IMR-90 (cell line): ENCODE measurements around the gene PPP1R10. TPM values are rescaled to one million over a fixed set of nuclear protein-coding genes. Genes with fewer than 3 reads are reported as not detected.

Source experiments
- ATAC-seq: fragments of 200-7000 bp; cut with Tn5 transposase; 2 replicates; pipeline ENCODE4 v1.9.1; 2020; ENCODE audit warnings: low read depth, mild to moderate bottlenecking, moderate library complexity
- BruUV-seq: library from RNA; stranded (reverse); fragments of 400-500 nt; replicated peaks from 2 replicates; lab custom pipeline; 2021; lab: Mats Ljungman, UMichigan
- CTCF ChIA-PET: fragments of 300-600 bp; formaldehyde crosslinking; extraction: SDS; loops from one replicate; lab custom pipeline; 2021; ENCODE audit warnings: antibody characterized with exemption; lab: Yijun Ruan, JAX
- POLR2A ChIA-PET: fragments of 300-600 bp; sonication (Branson Sonifier 250); formaldehyde crosslinking; loops from one replicate; lab custom pipeline; 2022; ENCODE audit warnings: antibody characterized with exemption; ENCODE audit not compliant: unreplicated experiment; lab: Charles Lee
- DNase-seq: peaks from one replicate; pipeline ENCODE4 v3.0.0; 2013
- H2AFZ ChIP-seq: replicated peaks from 2 replicates; pipeline ENCODE3; 2013; ENCODE audit warnings: low read length, mild to moderate bottlenecking; ENCODE audit not compliant: poor library complexity
- H2AK5ac ChIP-seq: 2 replicates; pipeline ENCODE4 v1.6.1; 2013; ENCODE audit warnings: low read depth, low read length, inconsistent platforms
- H2AK9ac ChIP-seq: replicated peaks from 2 replicates; pipeline ENCODE3; 2013; ENCODE audit warnings: mild to moderate bottlenecking, low read depth, low read length, moderate library complexity; ENCODE audit not compliant: poor library complexity
- H2BK120ac ChIP-seq: 2 replicates; pipeline ENCODE4 v1.6.1; 2013; ENCODE audit warnings: low read depth, low read length, inconsistent platforms
- H2BK15ac ChIP-seq: 3 replicates; pipeline ENCODE4 v1.6.1; 2013; ENCODE audit warnings: low read depth, low read length, inconsistent platforms
- H2BK20ac ChIP-seq: 2 replicates; pipeline ENCODE4 v1.6.1; 2013; ENCODE audit warnings: low read depth, mild to moderate bottlenecking, inconsistent platforms, low read length, moderate library complexity
- H2BK5ac ChIP-seq: 2 replicates; pipeline ENCODE4 v1.6.1; 2013; ENCODE audit warnings: mild to moderate bottlenecking, low read depth, low read length, inconsistent platforms; ENCODE audit not compliant: poor library complexity, severe bottlenecking
- H3K14ac ChIP-seq: replicated peaks from 2 replicates; pipeline ENCODE4 v1.6.1; 2013; ENCODE audit warnings: low read depth, low read length, inconsistent platforms
- H3K18ac ChIP-seq: 2 replicates; pipeline ENCODE4 v1.6.1; 2013; ENCODE audit warnings: low read depth, low read length, control low read depth
- H3K23ac ChIP-seq: 2 replicates; pipeline ENCODE4 v1.6.1; 2013; ENCODE audit warnings: low read depth, low read length, inconsistent platforms
- H3K27ac ChIP-seq: 2 replicates; pipeline ENCODE4 v1.5.1; 2013; ENCODE audit warnings: mild to moderate bottlenecking, control low read depth, low read length; ENCODE audit not compliant: insufficient read depth
- H3K27me3 ChIP-seq: 2 replicates; pipeline ENCODE4 v1.6.1; 2013; ENCODE audit warnings: low read length; ENCODE audit not compliant: control insufficient read depth, insufficient read depth
- H3K36me3 ChIP-seq: 2 replicates; pipeline ENCODE4 v1.6.1; 2013; ENCODE audit warnings: low read length, mixed read lengths; ENCODE audit not compliant: control insufficient read depth, insufficient read depth
- H3K4ac ChIP-seq: 2 replicates; pipeline ENCODE4 v1.6.1; 2013; ENCODE audit warnings: low read depth, low read length, inconsistent platforms
- H3K4me1 ChIP-seq: 2 replicates; pipeline ENCODE4 v1.6.1; 2013; ENCODE audit warnings: low read length, mixed read lengths; ENCODE audit not compliant: control insufficient read depth, insufficient read depth
- H3K4me2 ChIP-seq: 2 replicates; pipeline ENCODE4 v1.6.1; 2013; ENCODE audit warnings: low read depth, mild to moderate bottlenecking, control low read depth, low read length, moderate library complexity
- H3K4me3 ChIP-seq: 2 replicates; pipeline ENCODE4 v1.5.1; 2013; ENCODE audit warnings: low read depth, mild to moderate bottlenecking, control low read depth, low read length, moderate library complexity; ENCODE audit not compliant: insufficient read depth
- H3K56ac ChIP-seq: 2 replicates; pipeline ENCODE4 v1.6.1; 2013; ENCODE audit warnings: low read length, inconsistent platforms; ENCODE audit not compliant: insufficient read depth; ENCODE audit errors: extremely low read depth
- H3K79me1 ChIP-seq, 2 experiments: 2 replicates each; pipeline ENCODE4 v1.6.1; 2013; ENCODE audit warnings: low read length in 2 of 2, inconsistent platforms in 1 of 2, low read depth in 1 of 2
- H3K9ac ChIP-seq: 2 replicates; pipeline ENCODE4 v1.6.1; 2013; ENCODE audit warnings: low read depth, low read length, control low read depth
- H3K9me1 ChIP-seq: 2 replicates; pipeline ENCODE4 v1.6.1; 2013; ENCODE audit warnings: low read length, inconsistent platforms; ENCODE audit not compliant: insufficient read depth
- H3K9me3 ChIP-seq: 2 replicates; pipeline ENCODE4 v1.6.1; 2013; ENCODE audit warnings: low read length; ENCODE audit not compliant: control insufficient read depth, insufficient read depth
- H4K20me1 ChIP-seq: 2 replicates; pipeline ENCODE4 v1.6.1; 2013; ENCODE audit warnings: low read length, inconsistent platforms; ENCODE audit not compliant: insufficient read depth
- H4K5ac ChIP-seq: 2 replicates; pipeline ENCODE4 v1.6.1; 2013; ENCODE audit warnings: mild to moderate bottlenecking, low read depth, low read length, control low read depth
- H4K8ac ChIP-seq, 2 experiments: 2 replicates each; pipeline ENCODE4 v1.6.1; 2013; ENCODE audit warnings: low read depth in 2 of 2, low read length in 2 of 2, control low read depth in 1 of 2, inconsistent platforms in 1 of 2
- H4K91ac ChIP-seq: 2 replicates; pipeline ENCODE4 v1.6.1; 2013; ENCODE audit warnings: low read depth, low read length, inconsistent platforms; ENCODE audit not compliant: insufficient read depth
- ELK1 ChIP-seq: fragments of 150-350 bp; IDR thresholded peaks from 2 replicates; pipeline ENCODE4 v1.6.1; 2016; ENCODE audit warnings: low read depth, mild to moderate bottlenecking, low read length, moderate library complexity, borderline replicate concordance
- MAFK ChIP-seq: IDR thresholded peaks from 2 replicates; pipeline ENCODE4 v1.6.1; 2012; ENCODE audit warnings: low read depth, low read length, improper control_type of control experiment
- MXI1 ChIP-seq: IDR thresholded peaks from 2 replicates; pipeline ENCODE4 v1.6.1; 2012; ENCODE audit warnings: low read depth, mild to moderate bottlenecking, low read length, moderate library complexity, borderline replicate concordance
- RAD21 ChIP-seq: IDR thresholded peaks from 2 replicates; pipeline ENCODE4 v1.6.1; 2012; ENCODE audit warnings: low read length, improper control_type of control experiment
- SMC3 ChIP-seq: fragments of 150-350 bp; IDR thresholded peaks from 2 replicates; pipeline ENCODE4 v1.6.1; 2016; ENCODE audit warnings: low read depth, mild to moderate bottlenecking, antibody characterized with exemption, low read length, moderate library complexity
- WGBS, 2 experiments: methylation state at CpG; one replicate each; pipeline versions ENCODE4 v1.1.5 to v1.1.7; 2013; ENCODE audit warnings: missing lambda C conversion rate in 2 of 2; ENCODE audit not compliant: insufficient read length in 1 of 2; ENCODE audit errors: extremely low coverage in 2 of 2; 5-methylcytosine and 5-hydroxymethylcytosine counted together
- dilution Hi-C: fragments of 300-500 bp; cut with HindIII; formaldehyde crosslinking; loops from one replicate; pipeline ENCODE4 v1.14.3; 2018; ENCODE audit warnings: low sequenced_read_pairs; ENCODE audit not compliant: unreplicated experiment
- in situ Hi-C: fragments of 300-500 bp; cut with MboI; formaldehyde crosslinking; loops from 3 replicates; pipeline ENCODE4 v1.14.3; 2019; ENCODE audit warnings: low sequenced_read_pairs, inconsistent platforms, mixed read lengths
- intact Hi-C: fragments of 100-400 bp; cut with micrococcal nuclease; formaldehyde crosslinking; loops from 2 replicates; pipeline ENCODE4 v1.10.0; 2022
- polyA plus RNA-seq, 3 experiments: library from polyadenylated mRNA; depleted of rRNA; stranded (reverse); fragments of >200 nt; gene quantifications; 2 replicates each; pipeline ENCODE4 v1.2.3, GENCODE V29; 2012; ENCODE audit warnings: low replicate concordance in 1 of 3
- total RNA-seq: library from RNA; depleted of rRNA; stranded (reverse); fragments of >200 nt; gene quantifications from 2 replicates; pipeline ENCODE4 v1.2.3, GENCODE V29; 2012
- TF ChIP-seq, protein P1 (sequence below): fragments of 150-350 bp; IDR thresholded peaks from 2 replicates; pipeline ENCODE4 v1.6.1; 2017; ENCODE audit warnings: mild to moderate bottlenecking, antibody characterized with exemption, low read length, low read depth

PPP1R10 gene
- total and polyA plus RNA-seq, 2 of the 4 experiments (the other 2 are of a cell fraction): 18.8 to 21.2 TPM

GRCh38 chr6:30560930-30561329 is 56.1 kb downstream of the PPP1R10 start:
- no peak overlapping the region for H4K8ac ChIP-seq
- H3K9ac ChIP-seq: no peak overlapping the region
- no peak overlapping the region for H3K18ac ChIP-seq
- H3K14ac ChIP-seq: no peak overlapping the region
- H3K23ac ChIP-seq: no peak overlapping the region
- no peak for DNase-seq
- no peak overlapping the region for H3K56ac ChIP-seq
- no peak overlapping the region for H2BK20ac ChIP-seq
- no peaks in the 10 kb centered on the region for H3K9me3 ChIP-seq
- H3K36me3 ChIP-seq: peaks cover 16% of the 10 kb centered on the region
- WGBS, 2 experiments: no CpG with 5 or more reads among the region's 3 CpGs
- no peak overlapping the region for H4K5ac ChIP-seq
- no peak overlapping the region for H3K4me3 ChIP-seq
- ATAC-seq: no peak
- no peak overlapping the region for H2AK9ac ChIP-seq
- no peak overlapping the region for H4K91ac ChIP-seq
- BruUV-seq: no TSS peak
- H4K20me1 ChIP-seq: peaks cover 8% of the 10 kb centered on the region; the same call in 1 of the 2 replicates
- H2BK120ac ChIP-seq: no peak overlapping the region
- intact Hi-C loops: no loop called here
- peaks cover 2% of the 10 kb centered on the region for H3K4me1 ChIP-seq
- H3K79me1 ChIP-seq: peaks cover 4 to 61% of the 10 kb centered on the region in 2 experiments
- in situ Hi-C loops: no loop called here
- no peak for TF ChIP-seq ELK1
- no peak for TF ChIP-seq MAFK
- TF ChIP-seq SMC3: no peak
- TF ChIP-seq MXI1: no peak
- no peak for TF ChIP-seq RAD21
- TF ChIP-seq, protein P1, sequence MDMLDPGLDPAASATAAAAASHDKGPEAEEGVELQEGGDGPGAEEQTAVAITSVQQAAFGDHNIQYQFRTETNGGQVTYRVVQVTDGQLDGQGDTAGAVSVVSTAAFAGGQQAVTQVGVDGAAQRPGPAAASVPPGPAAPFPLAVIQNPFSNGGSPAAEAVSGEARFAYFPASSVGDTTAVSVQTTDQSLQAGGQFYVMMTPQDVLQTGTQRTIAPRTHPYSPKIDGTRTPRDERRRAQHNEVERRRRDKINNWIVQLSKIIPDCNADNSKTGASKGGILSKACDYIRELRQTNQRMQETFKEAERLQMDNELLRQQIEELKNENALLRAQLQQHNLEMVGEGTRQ: no peak
- no peaks in the 10 kb centered on the region for H3K27me3 ChIP-seq
- H3K9me1 ChIP-seq: peaks cover 2% of the 10 kb centered on the region; the same call in 1 of the 2 replicates
- H2AK5ac ChIP-seq: no peak overlapping the region
- no peak overlapping the region for H3K27ac ChIP-seq
- no peak overlapping the region for H3K4me2 ChIP-seq
- dilution Hi-C loops: no loop called here
- POLR2A ChIA-PET: no interaction called here
- CTCF ChIA-PET: no interaction called here
- H3K4ac ChIP-seq: no peak overlapping the region
- no peak overlapping the region for H2BK5ac ChIP-seq
- no peak overlapping the region for H2AFZ ChIP-seq
- no peak overlapping the region for H2BK15ac ChIP-seq
